Spleen (tissue), 11 donors: ENCODE measurements around the gene EEF1E1. TPM values are rescaled to one million over a fixed set of nuclear protein-coding genes. Genes with fewer than 3 reads are reported as not detected.

Experiments used
- DNase-seq: peaks from one replicate; pipeline ENCODE4 v3.0.0-alpha.2; 2020
- H3K27ac ChIP-seq, 8 donors: fragments of 200-600 bp; sonication (generic) in 7 of 8; 1 replicate in 4 of 8; 2 replicates in 4 of 8; pipeline versions ENCODE4 v1.5.0 to v1.8.0; 2016 to 2021; ENCODE audit warnings: inconsistent platforms in 4 of 8, mild to moderate bottlenecking in 4 of 8, moderate library complexity in 1 of 8
- H3K27me3 ChIP-seq, 7 donors: fragments of 200-600 bp; sonication (generic) in 6 of 7; replicated peaks in 1 of 7; 1 replicate in 4 of 7; 2 replicates in 3 of 7; pipeline versions ENCODE4 v1.5.0 to v1.8.0; 2016 to 2021; ENCODE audit warnings: inconsistent platforms in 3 of 7, mild to moderate bottlenecking in 1 of 7
- H3K36me3 ChIP-seq, 6 donors: fragments of 200-600 bp; sonication (generic) in 5 of 6; 1 replicate in 4 of 6; 2 replicates in 2 of 6; pipeline versions ENCODE4 v1.5.0 to v1.8.0; 2016 to 2021; ENCODE audit warnings: inconsistent platforms in 2 of 6
- H3K4me1 ChIP-seq, 6 donors: fragments of 200-600 bp; sonication (generic) in 5 of 6; 1 replicate in 3 of 6; 2 replicates in 3 of 6; pipeline versions ENCODE4 v1.5.0 to v1.8.0; 2016 to 2021; ENCODE audit warnings: inconsistent platforms in 3 of 6
- H3K4me3 ChIP-seq, 8 donors: fragments of 200-600 bp; sonication (generic) in 7 of 8; 1 replicate in 4 of 8; 2 replicates in 4 of 8; pipeline versions ENCODE4 v1.5.0 to v1.8.0; 2016 to 2021; ENCODE audit warnings: inconsistent platforms in 4 of 8, mild to moderate bottlenecking in 4 of 8, moderate library complexity in 2 of 8
- H3K9me3 ChIP-seq, 8 donors: fragments of 200-600 bp; sonication (generic) in 7 of 8; 1 replicate in 4 of 8; 2 replicates in 4 of 8; pipeline versions ENCODE4 v1.5.0 to v1.8.0; 2016 to 2021; ENCODE audit warnings: inconsistent platforms in 4 of 8
- POLR2A ChIP-seq, 3 donors: fragments of 450-650 bp; IDR thresholded peaks; one replicate each; pipeline ENCODE4 v1.5.1; 2017; ENCODE audit warnings: antibody characterized with exemption in 3 of 3, mild to moderate bottlenecking in 1 of 3
- POLR2AphosphoS5 ChIP-seq, 3 donors: sonication (generic); formaldehyde crosslinking; IDR thresholded peaks; one replicate each; pipeline ENCODE4 v1.5.1; 2017; ENCODE audit warnings: antibody characterized with exemption in 3 of 3
- WGBS, 5 donors: extraction: QIAGEN DNeasy Blood & Tissue Kit in 3 of 5; methylation state at CpG; one replicate each; pipeline versions ENCODE4 v1.1.5 to v1.1.7; 2013 to 2018; 5-methylcytosine and 5-hydroxymethylcytosine counted together
- intact Hi-C: fragments of 100-400 bp; cut with DNase I; formaldehyde crosslinking; loops from one replicate; pipeline ENCODE4 v1.15.0; 2023; ENCODE audit warnings: low total_unique reads
- polyA plus RNA-seq, 3 donors: library from polyadenylated mRNA; stranded (reverse); fragments of 200-250 nt; gene quantifications; one replicate each; pipeline ENCODE4 v1.2.1, GENCODE V29; 2013
- total RNA-seq, 7 donors: library from RNA; depleted of rRNA in 3 of 7; stranded (reverse); fragments of >200 nt in 3 of 7; fragmentation: NEBNext Ultra II Directional in 4 of 7; extraction: Animal tissue kit (Norgen Biotek cat#: 25700) in 4 of 7; gene quantifications; one replicate each; pipeline versions ENCODE4 v1.1.0 to v1.2.1, GENCODE V29; 2016 to 2021
- TF ChIP-seq, protein P1 (sequence below), 11 experiments: fragments of 200-600 bp in 7 of 11; fragments of 450-650 bp in 4 of 11; sonication (generic) in 4 of 11; IDR thresholded peaks in 8 of 11; conservative IDR thresholded peaks in 3 of 11; 1 replicate in 7 of 11; 2 replicates in 4 of 11; pipeline versions ENCODE4 v1.4.0 to v1.8.0; 2016 to 2021; ENCODE audit warnings: antibody characterized with exemption in 11 of 11, inconsistent platforms in 4 of 11, mild to moderate bottlenecking in 1 of 11
- donor health status: healthy with polysubstance abuse.
- donor health status: DM: no; HTN: no; CAD: no; lungs with moderate emphysema.
- donor health status: DM: no; HTN: no; CAD: no.
- donor health status: Bipolar disorder and iron deficiency.
- donor health status: healthy.
- donor health status: DM: no; HTN: no; CAD: no.
- donor health status: DM: yes; HTN: yes; CAD: no.

Gene EEF1E1
- total and polyA plus RNA-seq, 10 donors: 12.2 to 35.9 (median 17.2) TPM

DNA sequence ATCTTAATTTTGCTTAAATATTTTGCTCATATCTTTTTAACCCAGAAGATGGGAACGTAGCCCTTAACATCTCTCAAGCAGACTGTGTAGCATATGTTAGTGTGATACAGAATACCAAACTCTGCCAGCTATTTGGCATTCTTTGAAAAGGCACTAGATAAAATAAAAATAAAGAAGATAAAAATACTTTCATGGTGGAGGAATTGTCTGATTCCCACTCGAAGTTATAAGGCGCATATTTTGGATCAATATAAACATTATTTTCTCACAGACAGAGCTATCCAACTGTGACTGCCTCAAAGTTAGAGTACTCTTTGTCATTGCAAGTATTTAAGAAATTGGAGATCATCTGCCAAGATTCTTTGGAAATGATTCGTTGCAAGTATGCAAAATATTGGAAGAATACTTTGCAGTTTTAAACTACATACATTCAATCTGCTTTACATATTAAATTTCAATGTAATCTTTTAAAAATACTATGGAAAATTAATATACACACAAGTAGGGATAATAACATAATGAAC is 10.8 kb upstream of the EEF1E1 start:
- no peaks in the 10 kb centered on the region for H3K9me3 ChIP-seq
- 65 to 81% (median 78%) methylated on average over 4 of the region's 4 CpGs for WGBS, 5 donors
- DNase-seq: no peak
- intact Hi-C loops: no loop called here
- TF ChIP-seq, protein P1, sequence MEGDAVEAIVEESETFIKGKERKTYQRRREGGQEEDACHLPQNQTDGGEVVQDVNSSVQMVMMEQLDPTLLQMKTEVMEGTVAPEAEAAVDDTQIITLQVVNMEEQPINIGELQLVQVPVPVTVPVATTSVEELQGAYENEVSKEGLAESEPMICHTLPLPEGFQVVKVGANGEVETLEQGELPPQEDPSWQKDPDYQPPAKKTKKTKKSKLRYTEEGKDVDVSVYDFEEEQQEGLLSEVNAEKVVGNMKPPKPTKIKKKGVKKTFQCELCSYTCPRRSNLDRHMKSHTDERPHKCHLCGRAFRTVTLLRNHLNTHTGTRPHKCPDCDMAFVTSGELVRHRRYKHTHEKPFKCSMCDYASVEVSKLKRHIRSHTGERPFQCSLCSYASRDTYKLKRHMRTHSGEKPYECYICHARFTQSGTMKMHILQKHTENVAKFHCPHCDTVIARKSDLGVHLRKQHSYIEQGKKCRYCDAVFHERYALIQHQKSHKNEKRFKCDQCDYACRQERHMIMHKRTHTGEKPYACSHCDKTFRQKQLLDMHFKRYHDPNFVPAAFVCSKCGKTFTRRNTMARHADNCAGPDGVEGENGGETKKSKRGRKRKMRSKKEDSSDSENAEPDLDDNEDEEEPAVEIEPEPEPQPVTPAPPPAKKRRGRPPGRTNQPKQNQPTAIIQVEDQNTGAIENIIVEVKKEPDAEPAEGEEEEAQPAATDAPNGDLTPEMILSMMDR (IDR thresholded peaks at IDR 0.05 in 8 of 11, conservative IDR thresholded peaks at IDR 0.05 in 3 of 11): no peak
- TF ChIP-seq POLR2AphosphoS5 (IDR thresholded peaks at IDR 0.05) (no peak), POLR2A (IDR thresholded peaks at IDR 0.05) (no peak)
- H3K4me1 ChIP-seq: no peaks in the 10 kb centered on the region
- H3K27me3 ChIP-seq: peaks cover 0 to 17% (median 0%) of the 10 kb centered on the region in 7 donors
- no peak overlapping the region for H3K27ac ChIP-seq
- H3K4me3 ChIP-seq: no peak overlapping the region
- no peaks in the 10 kb centered on the region for H3K36me3 ChIP-seq

DNA sequence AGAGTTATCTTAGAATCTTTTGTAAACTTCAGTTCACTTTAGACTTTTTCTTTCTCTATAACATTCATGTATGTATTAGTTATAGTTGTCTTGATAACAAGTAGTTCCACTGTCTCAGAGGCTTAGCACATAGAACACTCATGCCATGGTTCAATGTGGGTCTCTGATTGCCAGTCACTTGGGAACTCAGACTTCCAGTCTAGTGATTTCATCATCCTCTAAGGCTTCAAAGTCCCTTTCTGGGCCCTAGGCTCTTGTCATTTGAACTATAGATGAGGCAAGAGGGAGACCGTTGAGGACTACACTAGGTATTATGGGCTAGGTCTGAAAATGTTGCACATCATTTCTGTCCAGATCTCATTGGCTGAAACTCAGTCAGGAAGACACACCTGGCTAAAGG is 8.4 kb upstream of the EEF1E1 start:
- H3K27ac ChIP-seq: no peak overlapping the region
- no peaks in the 10 kb centered on the region for H3K4me1 ChIP-seq
- H3K36me3 ChIP-seq: no peaks in the 10 kb centered on the region
- TF ChIP-seq, protein P1 (IDR thresholded peaks at IDR 0.05 in 8 of 11, conservative IDR thresholded peaks at IDR 0.05 in 3 of 11): no peak
- H3K9me3 ChIP-seq: no peaks in the 10 kb centered on the region
- WGBS, 5 donors: 32 to 94% (median 77%) methylated on average over 1 of the region's 1 CpG
- H3K4me3 ChIP-seq: no peak overlapping the region
- DNase-seq: no peak
- intact Hi-C loops: no loop called here
- peaks cover 0 to 36% (median 6%) of the 10 kb centered on the region in 7 donors for H3K27me3 ChIP-seq

DNA sequence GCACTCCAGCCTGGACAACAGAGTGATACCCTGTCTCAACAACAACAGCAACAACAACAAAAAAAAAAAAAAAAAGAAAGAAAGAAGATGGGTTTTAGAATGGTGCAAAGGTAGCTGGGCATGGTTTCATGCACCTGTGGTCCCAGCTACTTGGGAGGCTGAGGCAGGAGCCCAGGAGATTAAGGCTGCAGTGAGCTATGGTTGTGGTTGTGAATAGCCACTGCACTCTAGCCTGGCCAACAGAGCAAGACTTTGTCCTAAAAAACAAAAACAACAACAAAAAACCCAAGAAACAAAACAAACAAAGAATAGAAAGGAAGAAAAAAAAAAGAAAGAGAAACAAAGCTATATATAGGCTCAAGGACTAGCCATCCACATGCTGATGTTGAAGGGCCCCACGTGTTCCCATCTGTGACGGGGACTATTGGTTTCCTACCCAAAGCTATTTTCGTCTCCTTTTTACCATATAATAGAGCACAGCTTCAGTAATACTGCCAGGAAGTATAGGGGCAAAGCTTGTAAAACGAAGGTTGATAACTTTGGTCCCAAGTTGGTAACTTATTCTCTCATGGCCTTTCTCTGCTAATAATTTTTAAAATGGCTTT is 7.9 kb upstream of the EEF1E1 start:
- 36 to 59% (median 49%) methylated on average over 4 of the region's 4 CpGs for WGBS, 5 donors
- DNase-seq: no peak
- Histone ChIP-seq H3K4me3 (no peak overlapping the region), H3K27ac (no peak overlapping the region), H3K4me1 (no peaks in the 10 kb centered on the region), H3K27me3 (peaks cover 0 to 38% (median 6%) of the 10 kb centered on the region in 7 donors), H3K36me3 (no peaks in the 10 kb centered on the region), H3K9me3 (no peaks in the 10 kb centered on the region)
- intact Hi-C loops: no loop called here
- TF ChIP-seq POLR2AphosphoS5 (IDR thresholded peaks at IDR 0.05): no peak
- TF ChIP-seq, protein P1 (IDR thresholded peaks at IDR 0.05 in 8 of 11, conservative IDR thresholded peaks at IDR 0.05 in 3 of 11): no peak
- TF ChIP-seq POLR2A (IDR thresholded peaks at IDR 0.05): no peak

DNA sequence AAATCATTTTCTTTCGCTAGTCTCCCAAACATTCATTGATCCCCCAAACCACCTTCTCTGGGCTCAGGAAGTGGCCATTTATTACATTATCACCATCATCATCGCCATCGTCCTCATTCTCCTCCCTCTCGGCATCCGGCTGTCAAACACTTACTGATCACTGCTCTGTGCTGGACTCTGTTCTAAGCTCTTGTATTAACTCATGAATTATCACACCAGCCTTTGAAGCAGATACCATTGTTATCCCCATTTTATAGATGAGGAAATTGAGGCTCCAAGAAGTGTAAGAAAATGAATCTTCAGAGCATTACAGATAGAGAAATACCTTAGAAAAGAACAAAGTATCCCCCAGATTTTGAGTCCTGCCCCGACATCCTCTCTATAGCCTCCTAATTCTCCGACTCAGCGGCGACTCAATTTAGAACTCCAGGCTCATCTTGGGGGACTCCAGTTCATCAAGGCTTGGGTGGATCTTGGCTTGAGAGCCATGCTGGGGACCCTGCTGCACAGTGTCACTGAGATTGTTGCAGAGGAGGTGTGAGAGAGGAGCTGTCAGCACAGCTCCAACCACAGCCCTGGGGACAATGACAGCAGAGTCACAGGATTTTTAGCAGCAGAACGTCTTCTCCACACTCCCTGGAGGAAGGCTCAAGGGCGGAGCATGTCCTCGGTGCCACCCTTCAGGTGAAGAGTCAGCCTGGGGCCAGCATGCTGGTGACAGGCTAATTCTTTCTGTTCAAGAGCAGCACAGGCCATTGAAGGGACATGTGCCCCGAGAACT is 6.6 kb upstream of the EEF1E1 start:
- intact Hi-C loops: no loop called here
- no peaks in the 10 kb centered on the region for H3K36me3 ChIP-seq
- no peaks in the 10 kb centered on the region for H3K4me1 ChIP-seq
- no peak for TF ChIP-seq POLR2A (IDR thresholded peaks at IDR 0.05)
- TF ChIP-seq, protein P1 (IDR thresholded peaks at IDR 0.05 in 8 of 11, conservative IDR thresholded peaks at IDR 0.05 in 3 of 11): no peak
- no peak for TF ChIP-seq POLR2AphosphoS5 (IDR thresholded peaks at IDR 0.05)
- no peaks in the 10 kb centered on the region for H3K9me3 ChIP-seq
- no peak for DNase-seq
- H3K27me3 ChIP-seq: peaks cover 0 to 40% (median 6%) of the 10 kb centered on the region in 7 donors
- WGBS, 5 donors: 76 to 82% (median 78%) methylated on average over 11 to 13 of the region's 13 CpGs
- no peak overlapping the region for H3K27ac ChIP-seq
- no peak overlapping the region for H3K4me3 ChIP-seq
